Naive thymus-derived CD4-positive, alpha-beta T cell (primary cell): ENCODE measurements around the gene DMD. TPM values are rescaled to one million over a fixed set of nuclear protein-coding genes. Genes with fewer than 3 reads are reported as not detected.

Experiments used
- ATAC-seq: fragments of 150-1000 bp; cut with Tn5 transposase; 2 replicates; pipeline ENCODE4 v1.10.0; 2021; ENCODE audit warnings: mild to moderate bottlenecking, moderate library complexity
- CTCF ChIA-PET: fragments of 350-600 bp; sonication (Branson Sonifier 250); formaldehyde crosslinking; loops from one replicate; lab custom pipeline; 2021; ENCODE audit warnings: antibody characterized with exemption; lab: Charles Lee
- POLR2A ChIA-PET: fragments of 350-600 bp; sonication (Branson Sonifier 250); formaldehyde crosslinking; loops from one replicate; lab custom pipeline; 2021; ENCODE audit warnings: antibody characterized with exemption, inconsistent platforms; lab: Charles Lee
- DNase-seq, 9 donors: peaks; one replicate each; pipeline versions ENCODE4 v3.0.0 to v3.0.0-alpha.2; 2020 to 2022; ENCODE audit warnings: mixed read lengths in 1 of 9
- H3K27ac ChIP-seq: one replicate; pipeline ENCODE4 v1.7.0; 2013; ENCODE audit warnings: mild to moderate bottlenecking, low read depth, low read length, moderate library complexity
- H3K27me3 ChIP-seq, 2 donors: one replicate each; pipeline ENCODE4 v1.7.0; 2013; ENCODE audit warnings: low read length in 2 of 2, mild to moderate bottlenecking in 2 of 2, moderate library complexity in 2 of 2; ENCODE audit not compliant: control insufficient read depth in 2 of 2, insufficient read depth in 2 of 2
- H3K36me3 ChIP-seq, 3 experiments: 1 replicate in 2 of 3; 2 replicates in 1 of 3; pipeline ENCODE4 v1.7.0; 2013; ENCODE audit warnings: low read length in 3 of 3, mild to moderate bottlenecking in 3 of 3, moderate library complexity in 1 of 3; ENCODE audit not compliant: insufficient read depth in 3 of 3, control insufficient read depth in 2 of 3
- H3K4me1 ChIP-seq, 2 donors: one replicate each; pipeline ENCODE4 v1.7.0; 2013; ENCODE audit warnings: low read length in 2 of 2, mild to moderate bottlenecking in 2 of 2, moderate library complexity in 1 of 2; ENCODE audit not compliant: control insufficient read depth in 2 of 2, insufficient read depth in 2 of 2
- H3K4me3 ChIP-seq: 2 replicates; pipeline ENCODE4 v1.7.0; 2013; ENCODE audit warnings: mild to moderate bottlenecking, low read length
- H3K9me3 ChIP-seq, 3 experiments: 1 replicate in 2 of 3; 2 replicates in 1 of 3; pipeline ENCODE4 v1.7.0; 2013; ENCODE audit warnings: low read length in 3 of 3; ENCODE audit not compliant: control insufficient read depth in 2 of 3
- H3K27ac Mint-ChIP-seq, 9 donors: one replicate each; pipeline ENCODE4 v1.8.0; 2020 to 2022; ENCODE audit warnings: mixed read lengths in 9 of 9, mild to moderate bottlenecking in 8 of 9, moderate library complexity in 5 of 9, inconsistent platforms in 2 of 9
- H3K27me3 Mint-ChIP-seq, 5 donors: one replicate each; pipeline ENCODE4 v1.8.0; 2021 to 2022; ENCODE audit warnings: mixed read lengths in 5 of 5, mild to moderate bottlenecking in 1 of 5
- H3K36me3 Mint-ChIP-seq, 5 donors: one replicate each; pipeline ENCODE4 v1.8.0; 2020 to 2022; ENCODE audit warnings: mixed read lengths in 5 of 5, mild to moderate bottlenecking in 3 of 5, inconsistent platforms in 1 of 5
- H3K4me1 Mint-ChIP-seq, 7 donors: one replicate each; pipeline ENCODE4 v1.8.0; 2020 to 2022; ENCODE audit warnings: mixed read lengths in 7 of 7, mild to moderate bottlenecking in 3 of 7, inconsistent platforms in 1 of 7
- H3K4me3 Mint-ChIP-seq, 10 donors: one replicate each; pipeline ENCODE4 v1.8.0; 2020 to 2022; ENCODE audit warnings: mild to moderate bottlenecking in 10 of 10, mixed read lengths in 10 of 10, moderate library complexity in 6 of 10, inconsistent platforms in 2 of 10
- H3K9me3 Mint-ChIP-seq, 11 donors: one replicate each; pipeline ENCODE4 v1.8.0; 2020 to 2022; ENCODE audit warnings: mixed read lengths in 11 of 11, mild to moderate bottlenecking in 4 of 11, inconsistent platforms in 1 of 11, moderate library complexity in 1 of 11
- intact Hi-C, 2 donors: fragments of 100-400 bp; cut with micrococcal nuclease; formaldehyde crosslinking; loops; one replicate each; pipeline ENCODE4 v1.15.1; 2023
- polyA plus RNA-seq, 2 donors: library from polyadenylated mRNA; unstranded; fragments of 300-500 nt; fragmentation: Illumina TruSeq; gene quantifications; one replicate each; pipeline ENCODE4 v1.2.3, GENCODE V29; 2021
- total RNA-seq, 6 experiments: library from RNA in 5 of 6; stranded (reverse) in 5 of 6; gene quantifications; 1 replicate in 5 of 6; 2 replicates in 1 of 6; pipeline ENCODE4 v1.2.3 and lab custom pipeline; 2021 to 2026

DMD gene
- total and polyA plus RNA-seq, 7 experiments from 2014 or later, result 0.02 to 4.9 (median 0.28) TPM; not detected in 3

- H3K27ac ChIP-seq, result no peak overlapping the region
- ChIA-PET POLR2A (no interaction called here), CTCF (no interaction called here)
- Mint-ChIP-seq H3K4me3 (no peak overlapping the region), H3K27me3 (no peaks in the 10 kb centered on the region), H3K27ac (no peak overlapping the region), H3K4me1 (no peaks in the 10 kb centered on the region), H3K9me3 (peaks cover 0 to 1% (median 0%) of the 10 kb centered on the region in 11 donors), H3K36me3 (no peaks in the 10 kb centered on the region)
- ATAC-seq (no peak), DNase-seq (no peak)
- H3K4me1 ChIP-seq, result no peaks in the 10 kb centered on the region
- H3K4me3 ChIP-seq, result no peak overlapping the region
- intact Hi-C loops, result no loop called here
- H3K36me3 ChIP-seq, result no peaks in the 10 kb centered on the region
- H3K27me3 ChIP-seq, result no peaks in the 10 kb centered on the region
- no peaks in the 10 kb centered on the region for H3K9me3 ChIP-seq
These were observed 196.4 kb downstream of the DMD start for GRCh38 chrX:33014949-33015348.

DNA sequence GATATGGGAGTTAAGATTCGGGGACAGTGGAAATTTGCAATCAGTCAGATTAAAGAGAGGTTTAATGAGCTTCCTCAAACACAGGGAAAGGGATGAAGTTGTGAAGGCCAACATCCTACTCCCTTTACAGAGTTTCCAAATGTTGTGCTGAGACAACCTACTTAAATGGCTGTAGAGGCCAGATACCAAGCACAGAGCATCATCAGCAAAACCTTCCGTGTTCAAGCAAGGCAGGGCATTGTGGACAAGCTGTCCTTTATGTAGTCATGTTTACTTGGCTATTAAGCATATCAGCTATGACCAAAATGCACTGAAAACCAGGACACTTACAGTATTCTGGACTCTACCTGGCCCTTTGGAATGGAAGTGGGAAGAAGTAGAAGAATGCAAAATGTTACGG lies 197.3 kb downstream of the DMD start:
- ChIA-PET POLR2A (no interaction called here), CTCF (no interaction called here)
- Histone ChIP-seq H3K9me3 (no peaks in the 10 kb centered on the region), H3K4me3 (no peak overlapping the region), H3K36me3 (no peaks in the 10 kb centered on the region), H3K4me1 (no peaks in the 10 kb centered on the region), H3K27me3 (no peaks in the 10 kb centered on the region), H3K27ac (no peak overlapping the region)
- H3K4me1 Mint-ChIP-seq, result no peaks in the 10 kb centered on the region
- no peak for ATAC-seq
- H3K27ac Mint-ChIP-seq, result no peak overlapping the region
- H3K4me3 Mint-ChIP-seq, result no peak overlapping the region
- DNase-seq, result no peak
- intact Hi-C loops, result no loop called here
- no peaks in the 10 kb centered on the region for H3K27me3 Mint-ChIP-seq
- no peaks in the 10 kb centered on the region for H3K36me3 Mint-ChIP-seq
- H3K9me3 Mint-ChIP-seq, result peaks cover 0 to 1% (median 0%) of the 10 kb centered on the region in 11 donors

GRCh38 chrX:33001107-33001506 lies 210.2 kb downstream of the DMD start:
- Histone ChIP-seq H3K36me3 (no peaks in the 10 kb centered on the region), H3K27me3 (no peaks in the 10 kb centered on the region), H3K4me3 (no peak overlapping the region), H3K27ac (no peak overlapping the region), H3K4me1 (no peaks in the 10 kb centered on the region), H3K9me3 (no peaks in the 10 kb centered on the region)
- ChIA-PET POLR2A (no interaction called here), CTCF (no interaction called here)
- Mint-ChIP-seq H3K27ac (no peak overlapping the region), H3K4me3 (no peak overlapping the region), H3K27me3 (no peaks in the 10 kb centered on the region), H3K4me1 (no peaks in the 10 kb centered on the region), H3K9me3 (peaks cover 0 to 2% (median 0%) of the 10 kb centered on the region in 11 donors), H3K36me3 (no peaks in the 10 kb centered on the region)
- DNase-seq, result no peak
- no peak for ATAC-seq
- intact Hi-C loops, result no loop called here

- no peaks in the 10 kb centered on the region for H3K4me1 Mint-ChIP-seq
- no peak for DNase-seq
- no peak overlapping the region for H3K4me3 ChIP-seq
- no peaks in the 10 kb centered on the region for H3K9me3 ChIP-seq
- POLR2A ChIA-PET, result no interaction called here
- no peaks in the 10 kb centered on the region for H3K4me1 ChIP-seq
- H3K9me3 Mint-ChIP-seq, result no peaks in the 10 kb centered on the region
- intact Hi-C loops, result no loop called here
- no peaks in the 10 kb centered on the region for H3K36me3 Mint-ChIP-seq
- no peaks in the 10 kb centered on the region for H3K27me3 ChIP-seq
- no peaks in the 10 kb centered on the region for H3K36me3 ChIP-seq
- H3K27ac Mint-ChIP-seq, result no peak overlapping the region
- no peak overlapping the region for H3K27ac ChIP-seq
- H3K27me3 Mint-ChIP-seq, result no peaks in the 10 kb centered on the region
- no peak for ATAC-seq
- CTCF ChIA-PET, result no interaction called here
- no peak overlapping the region for H3K4me3 Mint-ChIP-seq
These were observed 212.6 kb downstream of the DMD start for GRCh38 chrX:32998776-32999175.

DNA sequence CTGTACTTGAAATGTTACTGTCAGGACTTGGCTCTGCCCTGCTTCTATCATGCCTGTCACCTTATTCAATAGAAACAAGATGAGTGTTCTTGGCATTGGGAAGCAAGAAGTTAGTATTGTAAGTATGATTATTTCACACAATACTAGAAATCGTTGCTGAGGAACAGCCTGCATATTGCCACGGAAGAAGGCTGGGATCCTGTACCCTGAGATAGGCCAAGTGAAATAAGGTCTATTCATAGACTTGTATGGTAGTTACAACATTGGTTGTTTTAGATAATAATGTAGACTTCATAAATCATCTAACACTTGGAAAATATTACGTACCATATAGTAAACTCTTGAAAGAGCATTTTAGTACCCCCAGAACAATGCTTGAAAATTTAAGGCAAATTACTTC lies 215.9 kb downstream of the DMD start:
- CTCF ChIA-PET, result no interaction called here
- H3K4me1 ChIP-seq, result no peaks in the 10 kb centered on the region
- Mint-ChIP-seq H3K4me3 (no peak overlapping the region), H3K36me3 (no peaks in the 10 kb centered on the region), H3K9me3 (no peaks in the 10 kb centered on the region), H3K27ac (no peak overlapping the region), H3K27me3 (no peaks in the 10 kb centered on the region), H3K4me1 (no peaks in the 10 kb centered on the region)
- no peak overlapping the region for H3K27ac ChIP-seq
- no peaks in the 10 kb centered on the region for H3K27me3 ChIP-seq
- ATAC-seq (no peak), DNase-seq (no peak)
- POLR2A ChIA-PET, result no interaction called here
- H3K36me3 ChIP-seq, result no peaks in the 10 kb centered on the region
- no peak overlapping the region for H3K4me3 ChIP-seq
- intact Hi-C loops, result no loop called here
- no peaks in the 10 kb centered on the region for H3K9me3 ChIP-seq

GRCh38 chrX:32987142-32987541 lies 224.2 kb downstream of the DMD start:
- Histone ChIP-seq H3K27ac (no peak overlapping the region), H3K27me3 (no peaks in the 10 kb centered on the region), H3K36me3 (no peaks in the 10 kb centered on the region), H3K9me3 (no peaks in the 10 kb centered on the region), H3K4me1 (no peaks in the 10 kb centered on the region), H3K4me3 (no peak overlapping the region)
- CTCF ChIA-PET, result no interaction called here
- Mint-ChIP-seq H3K4me1 (no peaks in the 10 kb centered on the region), H3K4me3 (no peak overlapping the region), H3K36me3 (no peaks in the 10 kb centered on the region), H3K27ac (no peak overlapping the region), H3K27me3 (no peaks in the 10 kb centered on the region), H3K9me3 (no peaks in the 10 kb centered on the region)
- intact Hi-C loops, result no loop called here
- ATAC-seq, result no peak
- POLR2A ChIA-PET, result no interaction called here
- no peak for DNase-seq

DNA sequence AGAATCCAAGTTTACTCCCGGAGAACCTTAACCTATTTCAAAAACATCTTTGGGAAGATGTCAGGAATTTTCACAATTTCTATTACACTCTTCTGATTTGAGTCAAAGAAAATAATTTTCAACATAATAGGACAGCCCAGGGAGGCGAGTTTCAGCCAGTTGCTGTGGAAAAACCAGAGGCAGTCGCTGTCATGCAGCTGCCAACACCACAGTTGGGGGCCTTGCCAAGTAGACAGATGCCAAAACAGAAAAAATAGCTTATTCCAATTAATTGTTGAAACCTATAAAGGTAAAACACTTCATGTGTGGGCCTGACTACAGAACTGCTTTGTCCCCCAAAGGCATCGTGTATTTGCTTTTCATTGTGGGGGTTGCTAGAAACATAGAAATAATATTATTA lies 225.8 kb downstream of the DMD start:
- Histone ChIP-seq H3K36me3 (no peaks in the 10 kb centered on the region), H3K4me1 (no peaks in the 10 kb centered on the region), H3K9me3 (no peaks in the 10 kb centered on the region), H3K4me3 (no peak overlapping the region), H3K27me3 (no peaks in the 10 kb centered on the region), H3K27ac (no peak overlapping the region)
- no peaks in the 10 kb centered on the region for H3K27me3 Mint-ChIP-seq
- ChIA-PET CTCF (interaction anchor here (0.6 kb wide), 1 partner anchor 867 kb away, joined by 5 read pairs; no protein-coding TSS in a partner anchor), POLR2A (no interaction called here)
- DNase-seq (no peak), ATAC-seq (no peak)
- no peak overlapping the region for H3K27ac Mint-ChIP-seq
- H3K36me3 Mint-ChIP-seq, result no peaks in the 10 kb centered on the region
- intact Hi-C loops, result no loop called here
- H3K4me1 Mint-ChIP-seq, result no peaks in the 10 kb centered on the region
- H3K4me3 Mint-ChIP-seq, result no peak overlapping the region
- H3K9me3 Mint-ChIP-seq, result no peaks in the 10 kb centered on the region
